ENCODE measurements around the gene TULP1.
A peak's percentile ranks its signal among the peaks of the same experiment; 100 is the strongest.

The TULP1 gene

DNA sequence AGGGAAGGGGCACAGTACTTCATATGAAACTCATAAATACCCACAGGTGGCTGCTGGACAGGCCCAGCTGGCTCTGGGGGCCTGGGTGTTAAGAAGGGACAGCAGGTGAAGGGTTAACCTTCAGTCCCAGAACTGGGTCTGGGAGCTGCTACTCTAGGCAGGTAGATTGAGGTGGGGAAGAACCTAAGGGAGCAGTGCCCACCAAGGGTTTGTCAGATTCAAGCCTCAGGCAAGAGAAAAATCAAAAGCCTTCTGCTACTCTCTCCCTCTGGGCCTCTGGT lies 38.9 kb downstream of the TULP1 start:
- no peak for DNase-seq (ENCODE audit: low read depth)

DNA sequence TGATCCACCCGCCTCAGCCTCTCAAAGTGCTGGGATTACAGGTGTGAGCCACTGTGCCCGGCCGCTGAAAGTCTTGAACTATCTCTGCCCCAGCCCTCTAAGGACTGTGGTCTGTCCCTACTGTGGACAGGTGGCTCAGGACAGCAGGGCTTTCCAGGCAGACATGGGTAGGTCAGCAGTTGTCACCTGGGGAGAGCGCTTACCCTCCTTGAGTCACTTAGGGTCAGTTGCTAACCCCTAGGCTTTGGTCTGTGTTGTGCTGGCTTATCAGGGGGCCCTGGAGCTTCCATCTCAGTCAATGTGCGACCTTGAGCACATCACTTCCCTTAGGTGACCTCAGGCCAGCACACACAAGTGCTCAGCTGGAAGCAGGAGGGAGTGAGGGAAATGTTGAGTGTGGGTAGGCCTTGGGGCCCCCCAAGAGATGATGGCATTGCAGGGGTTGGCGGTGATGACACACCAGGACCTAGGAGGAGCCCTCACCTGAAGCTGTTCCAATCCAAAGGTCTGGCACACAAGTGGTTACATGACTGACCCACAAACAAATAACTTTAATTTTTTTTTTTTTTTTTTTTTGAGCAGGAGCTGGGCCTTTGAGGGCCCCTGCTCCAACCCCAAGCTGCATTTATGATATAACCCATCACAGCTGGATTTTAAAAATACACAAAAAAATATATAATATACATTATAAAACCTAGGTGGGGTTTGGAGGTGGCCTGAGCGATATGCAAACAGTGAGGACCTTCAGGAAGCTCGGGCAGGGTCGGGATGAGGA lies 39.4 kb downstream of the TULP1 start:
- H3K4me3 ChIP-seq (ENCODE audit: low read depth, low read length) = no peak overlapping the region
- TF ChIP-seq, protein P1, sequence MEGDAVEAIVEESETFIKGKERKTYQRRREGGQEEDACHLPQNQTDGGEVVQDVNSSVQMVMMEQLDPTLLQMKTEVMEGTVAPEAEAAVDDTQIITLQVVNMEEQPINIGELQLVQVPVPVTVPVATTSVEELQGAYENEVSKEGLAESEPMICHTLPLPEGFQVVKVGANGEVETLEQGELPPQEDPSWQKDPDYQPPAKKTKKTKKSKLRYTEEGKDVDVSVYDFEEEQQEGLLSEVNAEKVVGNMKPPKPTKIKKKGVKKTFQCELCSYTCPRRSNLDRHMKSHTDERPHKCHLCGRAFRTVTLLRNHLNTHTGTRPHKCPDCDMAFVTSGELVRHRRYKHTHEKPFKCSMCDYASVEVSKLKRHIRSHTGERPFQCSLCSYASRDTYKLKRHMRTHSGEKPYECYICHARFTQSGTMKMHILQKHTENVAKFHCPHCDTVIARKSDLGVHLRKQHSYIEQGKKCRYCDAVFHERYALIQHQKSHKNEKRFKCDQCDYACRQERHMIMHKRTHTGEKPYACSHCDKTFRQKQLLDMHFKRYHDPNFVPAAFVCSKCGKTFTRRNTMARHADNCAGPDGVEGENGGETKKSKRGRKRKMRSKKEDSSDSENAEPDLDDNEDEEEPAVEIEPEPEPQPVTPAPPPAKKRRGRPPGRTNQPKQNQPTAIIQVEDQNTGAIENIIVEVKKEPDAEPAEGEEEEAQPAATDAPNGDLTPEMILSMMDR (IDR thresholded peaks at IDR 0.05; ENCODE audit: insufficient read depth, low read depth, low read length, missing control alignments) = no peak
- DNase-seq (ENCODE audit: low read depth) = peak; percentile 49

More for the DNA sequence above, 38.9 kb downstream of the TULP1 start:
- TF ChIP-seq, protein P1 (IDR thresholded peaks at IDR 0.05; ENCODE audit: insufficient read depth, low read depth, low read length, missing control alignments) = no peak
- H3K4me3 ChIP-seq (ENCODE audit: low read depth, low read length) = no peak overlapping the region

DNA sequence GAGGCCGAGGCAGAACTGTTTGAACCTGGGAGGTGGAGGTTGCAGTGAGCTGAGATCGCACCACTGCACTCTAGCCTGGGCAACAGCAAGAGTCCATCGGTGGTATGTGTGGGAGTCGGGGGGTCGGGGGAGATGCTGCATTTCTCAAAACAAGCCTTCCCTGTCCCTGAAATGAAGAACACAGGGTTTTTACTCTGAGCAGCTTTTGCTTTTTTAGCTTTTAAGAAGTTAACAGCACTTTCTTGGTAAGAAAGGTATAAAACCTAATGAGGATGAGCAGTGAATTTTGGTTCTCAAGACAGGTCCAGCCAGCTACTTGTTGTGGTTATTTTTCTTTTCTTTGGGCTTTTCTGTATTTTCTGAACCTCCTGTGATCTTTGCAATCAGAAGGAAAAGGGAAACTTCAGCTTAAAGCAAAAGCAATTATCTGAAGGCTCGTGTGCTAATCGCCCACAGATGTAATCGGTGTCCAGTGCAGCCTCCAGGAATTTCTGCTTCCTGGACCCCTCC lies 40.8 kb downstream of the TULP1 start:
- TF ChIP-seq, protein P1 (IDR thresholded peaks at IDR 0.05; ENCODE audit: insufficient read depth, low read depth, low read length, missing control alignments) = no peak
- no peak overlapping the region; the same call in 1 of the 2 replicates for H3K4me3 ChIP-seq (ENCODE audit: low read depth, low read length)
- DNase-seq (ENCODE audit: low read depth) = no peak

DNA sequence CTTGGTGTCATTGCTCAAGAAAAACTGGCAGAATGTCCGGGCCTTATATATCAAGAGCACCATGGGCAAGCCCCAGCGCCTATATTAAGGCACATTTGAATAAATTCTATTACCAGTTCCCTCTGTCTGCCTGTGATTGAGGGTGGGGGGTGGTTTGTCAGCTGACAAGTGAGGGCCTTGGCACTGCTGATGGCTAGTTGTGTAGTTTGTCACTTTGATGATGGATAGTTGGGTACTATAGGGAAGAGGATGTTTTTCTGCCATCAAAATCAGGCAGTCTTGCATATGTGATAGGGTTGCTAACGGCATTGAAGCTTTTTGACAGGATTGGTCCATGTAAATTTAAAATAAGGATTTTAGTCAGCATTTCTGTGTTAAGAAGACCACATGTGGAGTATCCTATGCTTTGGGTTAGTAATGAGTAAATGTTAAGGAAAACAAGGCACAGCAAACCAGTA lies 42.0 kb downstream of the TULP1 start:
- peak overlapping the region; percentile 89 for H3K4me3 ChIP-seq (ENCODE audit: low read depth, low read length)
- no peak for DNase-seq (ENCODE audit: low read depth)
- TF ChIP-seq, protein P1 (IDR thresholded peaks at IDR 0.05; ENCODE audit: insufficient read depth, low read depth, low read length, missing control alignments) = no peak

DNA sequence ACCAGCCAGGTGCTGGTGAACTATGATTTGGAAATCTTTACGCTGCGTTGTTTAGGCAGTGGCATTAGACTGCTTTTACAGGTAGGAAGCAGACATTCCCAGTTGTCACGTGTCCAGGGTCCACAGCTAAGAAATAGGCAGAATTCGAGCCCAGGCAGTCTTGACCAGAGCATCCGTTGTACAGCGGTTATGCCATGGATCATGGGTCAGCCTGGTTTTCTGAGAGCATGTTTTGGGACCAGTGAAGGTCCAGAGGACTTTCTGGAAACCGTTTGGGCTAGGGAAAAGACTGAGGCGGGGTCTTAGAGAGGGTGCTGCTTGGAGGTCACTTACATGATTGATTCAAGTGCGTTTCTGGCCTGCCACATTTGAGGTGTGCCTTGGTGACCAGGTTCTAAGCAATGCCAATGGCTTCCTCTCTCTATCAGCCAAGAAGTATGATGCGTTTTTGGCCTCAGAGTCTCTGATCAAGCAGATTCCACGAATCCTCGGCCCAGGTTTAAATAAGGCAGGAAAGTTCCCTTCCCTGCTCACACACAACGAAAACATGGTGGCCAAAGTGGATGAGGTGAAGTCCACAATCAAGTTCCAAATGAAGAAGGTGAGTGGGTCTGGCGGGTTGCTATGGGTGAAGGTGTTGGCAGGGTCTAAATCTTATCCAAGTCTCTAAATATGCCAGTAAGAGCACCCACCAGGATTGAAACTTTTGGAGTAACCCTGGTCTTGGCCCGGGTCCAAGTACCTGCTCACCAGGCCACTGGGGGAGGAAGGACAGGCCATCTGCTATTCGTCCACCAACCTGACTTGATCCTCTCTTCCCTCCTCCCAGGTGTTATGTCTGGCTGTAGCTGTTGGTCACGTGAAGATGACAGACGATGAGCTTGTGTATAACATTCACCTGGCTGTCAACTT lies 42.7 kb downstream of the TULP1 start:
- peak; percentile 48 for DNase-seq (ENCODE audit: low read depth)
- TF ChIP-seq, protein P1 (IDR thresholded peaks at IDR 0.05; ENCODE audit: insufficient read depth, low read depth, low read length, missing control alignments) = no peak
- peak overlapping the region; percentile 89 for H3K4me3 ChIP-seq (ENCODE audit: low read depth, low read length)

DNA sequence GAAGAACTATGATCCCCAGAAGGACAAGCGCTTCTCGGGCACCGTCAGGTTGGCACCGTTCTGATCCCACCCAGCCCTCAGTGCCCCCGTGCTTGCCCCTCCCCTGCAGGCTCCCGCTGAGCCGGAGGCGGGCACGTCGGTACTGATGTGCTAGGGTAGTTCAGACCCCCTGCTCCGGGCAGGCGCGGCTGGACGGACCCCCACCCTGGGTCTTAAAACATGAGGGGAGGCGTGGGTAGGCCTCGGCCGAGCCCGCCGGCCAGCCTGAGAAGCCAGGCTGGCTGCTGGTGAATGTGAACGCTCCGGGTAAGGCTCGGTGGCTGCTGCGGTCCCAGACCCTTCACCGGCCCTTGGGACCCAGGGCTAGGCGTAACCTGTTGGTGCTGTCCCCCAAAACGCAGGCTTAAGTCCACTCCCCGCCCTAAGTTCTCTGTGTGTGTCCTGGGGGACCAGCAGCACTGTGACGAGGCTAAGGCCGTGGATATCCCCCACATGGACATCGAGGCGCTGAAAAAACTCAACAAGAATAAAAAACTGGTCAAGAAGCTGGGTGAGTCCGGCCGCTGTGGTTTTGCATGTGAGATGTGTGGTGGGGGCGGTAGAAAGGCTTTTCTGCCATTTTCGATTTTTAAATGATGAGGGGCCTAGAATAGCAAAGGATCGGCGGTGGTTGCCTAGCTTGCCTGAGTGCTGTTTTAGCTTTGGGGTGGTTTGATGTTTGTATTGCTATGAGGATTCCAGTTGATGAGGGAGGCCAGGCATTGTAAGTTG lies 43.5 kb downstream of the TULP1 start:
- H3K4me3 ChIP-seq (ENCODE audit: low read depth, low read length) = peak overlapping the region; percentile 89
- peak; percentile 39 for DNase-seq (ENCODE audit: low read depth)
- TF ChIP-seq, protein P1 (IDR thresholded peaks at IDR 0.05; ENCODE audit: insufficient read depth, low read depth, low read length, missing control alignments) = no peak
